H1 (cell line): Measurements from ENCODE around the gene CUEDC2. TPM values are rescaled to one million over a fixed set of nuclear protein-coding genes. Genes with fewer than 3 reads are reported as not detected.

ENCODE experiments used
- BACH1 ChIP-seq: IDR thresholded peaks from 2 replicates; pipeline ENCODE4 v1.6.1; 2012; ENCODE audit warnings: low read length, improper control_type of control experiment
- BCL11A ChIP-seq, 2 experiments: IDR thresholded peaks; one replicate each; pipeline ENCODE4 v1.6.1; 2011; ENCODE audit warnings: low read depth in 2 of 2, low read length in 2 of 2, mild to moderate bottlenecking in 2 of 2
- CBX5 ChIP-seq: fragments of 300-800, 300-1000 bp; sonication (generic); IDR thresholded peaks from 2 replicates; pipeline ENCODE4 v1.7.1; 2016; ENCODE audit warnings: antibody characterized with exemption, low read length, low read depth
- EZH2 ChIP-seq: fragments of 200-600 bp; sonication (generic); IDR thresholded peaks from 2 replicates; pipeline ENCODE4 v1.7.1; 2012; ENCODE audit warnings: low read depth, mild to moderate bottlenecking, moderate library complexity, low read length, inconsistent platforms; ENCODE audit not compliant: severe bottlenecking
- FOSL1 ChIP-seq: IDR thresholded peaks from 2 replicates; pipeline ENCODE4 v1.6.1; 2011; ENCODE audit warnings: mild to moderate bottlenecking, low read depth, low read length, moderate library complexity; ENCODE audit not compliant: insufficient read depth
- HDAC6 ChIP-seq: IDR thresholded peaks from one replicate; pipeline ENCODE4 v1.7.1; 2012; ENCODE audit warnings: low read depth, mild to moderate bottlenecking, inconsistent platforms, low read length, moderate library complexity
- JUN ChIP-seq: IDR thresholded peaks from 2 replicates; pipeline ENCODE4 v1.6.1; 2011; ENCODE audit warnings: low read depth, mild to moderate bottlenecking, improper control_type of control experiment, low read length
- JUND ChIP-seq: IDR thresholded peaks from 2 replicates; pipeline ENCODE4 v1.6.1; 2011; ENCODE audit warnings: mild to moderate bottlenecking, improper control_type of control experiment, low read length
- KDM1A ChIP-seq: fragments of 200-600, 300-600 bp; sonication (generic); IDR thresholded peaks from 2 replicates; pipeline ENCODE4 v1.7.1; 2016; ENCODE audit warnings: mild to moderate bottlenecking, low read length, borderline replicate concordance
- KDM5A ChIP-seq: fragments of 200-600 bp; IDR thresholded peaks from 2 replicates; pipeline ENCODE4 v1.7.1; 2012; ENCODE audit warnings: mild to moderate bottlenecking, low read length, inconsistent platforms, mixed read lengths
- NANOG ChIP-seq: IDR thresholded peaks from 2 replicates; pipeline ENCODE4 v1.6.1; 2011; ENCODE audit warnings: low read length, low read depth, mild to moderate bottlenecking, inconsistent platforms; ENCODE audit not compliant: insufficient read depth, poor library complexity, severe bottlenecking
- NRF1 ChIP-seq: IDR thresholded peaks from 2 replicates; pipeline ENCODE4 v1.6.1; 2011; ENCODE audit warnings: mild to moderate bottlenecking, low read depth, low read length, improper control_type of control experiment
- POLR2A ChIP-seq, 2 experiments: IDR thresholded peaks; 1 replicate in 1 of 2; 2 replicates in 1 of 2; pipeline ENCODE4 v1.6.1; 2011; ENCODE audit warnings: low read depth in 2 of 2, low read length in 2 of 2, mild to moderate bottlenecking in 2 of 2; ENCODE audit errors: control extremely low read depth in 1 of 2
- POU5F1 ChIP-seq: IDR thresholded peaks from 2 replicates; pipeline ENCODE4 v1.6.1; 2011; ENCODE audit warnings: low read depth, mild to moderate bottlenecking, low read length, moderate library complexity
- RXRA ChIP-seq: IDR thresholded peaks from 2 replicates; pipeline ENCODE4 v1.6.1; 2011; ENCODE audit warnings: low read depth, mild to moderate bottlenecking, low read length, moderate library complexity; ENCODE audit not compliant: insufficient read depth
- SAP30 ChIP-seq: fragments of 300-600 bp; sonication (generic); IDR thresholded peaks from 2 replicates; pipeline ENCODE4 v1.7.1; 2012; ENCODE audit warnings: low read length, moderate library complexity, mild to moderate bottlenecking, inconsistent platforms; ENCODE audit not compliant: insufficient read depth, insufficient replicate concordance
- SP4 ChIP-seq: IDR thresholded peaks from 2 replicates; pipeline ENCODE4 v1.6.1; 2012; ENCODE audit warnings: low read length, inconsistent platforms
- SUZ12 ChIP-seq: fragments of 200-600 bp; sonication (generic); IDR thresholded peaks from 2 replicates; pipeline ENCODE4 v1.6.1; 2012; ENCODE audit warnings: mild to moderate bottlenecking, inconsistent platforms, low read length, moderate library complexity, mixed read lengths
- TAF1 ChIP-seq: IDR thresholded peaks from 2 replicates; pipeline ENCODE4 v1.6.1; 2011; ENCODE audit warnings: mild to moderate bottlenecking, low read depth, low read length
- TAF7 ChIP-seq: optimal IDR thresholded peaks from 2 replicates; pipeline ENCODE3; 2011; ENCODE audit warnings: low read depth, mild to moderate bottlenecking, inconsistent platforms, low read length, moderate library complexity, borderline replicate concordance
- TCF12 ChIP-seq: IDR thresholded peaks from 2 replicates; pipeline ENCODE4 v1.6.1; 2011; ENCODE audit warnings: low read depth, mild to moderate bottlenecking, low read length
- polyA plus RNA-seq, 7 experiments: library from polyadenylated mRNA; depleted of rRNA in 3 of 7; stranded (reverse) in 5 of 7; unstranded in 2 of 7; fragments of >200 nt in 5 of 7; fragments of 200-250 nt in 2 of 7; gene quantifications; 1 replicate in 5 of 7; 2 replicates in 1 of 7; 4 replicates in 1 of 7; pipeline versions ENCODE4 v1.2.1 to v1.2.3, GENCODE V29; 2011 to 2013; ENCODE audit warnings: missing spikeins in 2 of 7, mixed read lengths in 2 of 7
- total RNA-seq: library from RNA; stranded (reverse); fragmentation: NEBNext Ultra II Directional; extraction: Animal tissue kit (Norgen Biotek cat#: 25700); gene quantifications from 2 replicates; pipeline ENCODE4 v1.2.1, GENCODE V29; 2021
- TF ChIP-seq, protein P1 (sequence below): IDR thresholded peaks from 2 replicates; pipeline ENCODE4 v1.6.1; 2011; ENCODE audit warnings: low read depth, mild to moderate bottlenecking, low read length; ENCODE audit not compliant: insufficient read depth
- TF ChIP-seq, protein P2 (sequence below): IDR thresholded peaks from 2 replicates; pipeline ENCODE4 v1.6.1; 2012; ENCODE audit warnings: low read length, inconsistent platforms

Gene CUEDC2
- total and polyA plus RNA-seq, 2 of the 8 experiments (the other 6 are each of a cell fraction or from before 2014, with no cell fraction given) = 41.7 to 55.2 TPM

DNA sequence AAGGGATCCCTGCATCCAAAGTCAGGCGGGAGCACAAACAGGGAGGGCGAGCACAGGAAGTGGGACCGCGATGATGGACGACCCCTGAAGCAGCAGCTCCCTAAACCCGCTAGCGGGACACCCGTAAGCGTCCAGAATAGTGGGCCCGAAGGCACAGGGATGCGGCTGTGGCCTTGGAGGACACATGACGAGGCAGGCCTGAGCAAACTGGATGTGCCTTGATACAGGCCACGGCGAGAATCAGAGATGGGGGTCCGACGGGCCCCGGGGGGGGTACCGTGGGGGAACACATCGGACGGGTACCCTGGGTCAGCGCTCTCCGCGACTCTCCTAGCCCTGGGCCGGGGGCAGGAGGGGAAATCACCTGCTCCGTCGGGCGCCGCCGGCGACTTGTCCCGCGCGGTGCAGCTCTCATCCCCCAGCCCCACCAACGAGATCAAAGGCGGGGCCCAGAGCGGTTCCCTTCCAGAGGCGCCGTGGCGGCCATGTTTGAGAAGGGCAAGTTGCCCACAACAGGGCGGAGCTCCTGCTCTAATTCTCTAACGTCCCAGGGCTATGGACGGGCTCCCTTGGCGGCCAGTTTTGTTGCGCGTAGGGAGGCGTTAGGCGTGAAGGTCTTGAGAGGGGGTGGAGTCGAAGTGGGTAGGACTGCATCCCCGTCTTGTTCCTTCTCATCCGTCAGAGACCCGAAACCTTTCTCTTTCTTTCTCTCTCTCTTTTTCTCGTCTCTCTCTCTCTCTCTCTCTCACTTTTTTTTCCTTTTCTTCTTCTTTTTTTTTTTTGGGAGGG is at the start of gene CUEDC2 (continued):
- no peak for TF ChIP-seq POU5F1
- TF ChIP-seq NANOG = no peak
- TF ChIP-seq NRF1 = no peak
- peak; percentile 85 for TF ChIP-seq TAF1
- no peak for TF ChIP-seq TCF12
- TF ChIP-seq BCL11A (IDR thresholded peaks at IDR 0.05; ENCODE audit: low read depth in 2 of 2, low read length in 2 of 2) = no peak
- no peak for TF ChIP-seq JUN
- TF ChIP-seq FOSL1 = no peak
- peak; percentile 82 for TF ChIP-seq SP4
- TF ChIP-seq RXRA = no peak
- TF ChIP-seq SUZ12 = no peak
- no peak for TF ChIP-seq BACH1
- TF ChIP-seq EZH2 = no peak
- no peak for TF ChIP-seq KDM1A
- no peak for TF ChIP-seq SAP30
- peak; percentile 34 to 84 for TF ChIP-seq POLR2A (IDR thresholded peaks at IDR 0.05; ENCODE audit: control extremely low read depth in 1 of 2, low read depth in 2 of 2, low read length in 2 of 2)
- TF ChIP-seq KDM5A = no peak
- no peak for TF ChIP-seq HDAC6
- peak; percentile 86 for TF ChIP-seq TAF7
- TF ChIP-seq JUND = no peak; the same call in 1 of the 2 replicates
- TF ChIP-seq, protein P1, sequence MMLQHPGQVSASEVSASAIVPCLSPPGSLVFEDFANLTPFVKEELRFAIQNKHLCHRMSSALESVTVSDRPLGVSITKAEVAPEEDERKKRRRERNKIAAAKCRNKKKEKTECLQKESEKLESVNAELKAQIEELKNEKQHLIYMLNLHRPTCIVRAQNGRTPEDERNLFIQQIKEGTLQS = no peak
- TF ChIP-seq CBX5 = no peak
- TF ChIP-seq, protein P2, sequence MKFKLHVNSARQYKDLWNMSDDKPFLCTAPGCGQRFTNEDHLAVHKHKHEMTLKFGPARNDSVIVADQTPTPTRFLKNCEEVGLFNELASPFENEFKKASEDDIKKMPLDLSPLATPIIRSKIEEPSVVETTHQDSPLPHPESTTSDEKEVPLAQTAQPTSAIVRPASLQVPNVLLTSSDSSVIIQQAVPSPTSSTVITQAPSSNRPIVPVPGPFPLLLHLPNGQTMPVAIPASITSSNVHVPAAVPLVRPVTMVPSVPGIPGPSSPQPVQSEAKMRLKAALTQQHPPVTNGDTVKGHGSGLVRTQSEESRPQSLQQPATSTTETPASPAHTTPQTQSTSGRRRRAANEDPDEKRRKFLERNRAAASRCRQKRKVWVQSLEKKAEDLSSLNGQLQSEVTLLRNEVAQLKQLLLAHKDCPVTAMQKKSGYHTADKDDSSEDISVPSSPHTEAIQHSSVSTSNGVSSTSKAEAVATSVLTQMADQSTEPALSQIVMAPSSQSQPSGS = no peak
